K562 (cell line): ENCODE data around the gene CDKN2B-AS1. TPM values are rescaled to one million over a fixed set of nuclear protein-coding genes. Genes with fewer than 3 reads are reported as not detected.

Source experiments
- ATAC-seq: fragments of 200-7000 bp; cut with Tn5 transposase; 3 replicates; pipeline ENCODE4 v1.9.1; 2020; ENCODE audit warnings: moderate library complexity
- BruUV-seq: library from RNA; stranded (reverse); fragments of 400-500 nt; replicated peaks from 2 replicates; lab custom pipeline; 2021; lab: Mats Ljungman, UMichigan
- CTCF ChIA-PET: fragments of 300-600 bp; formaldehyde crosslinking; extraction: SDS; loops from one replicate; lab custom pipeline; 2021; ENCODE audit warnings: low intra/inter-chr PET ratio; lab: Yijun Ruan, JAX
- POLR2A ChIA-PET: fragments of 300-600, 350-650 bp; sonication (Branson Sonifier 250); formaldehyde crosslinking; extraction: SDS; loops from one replicate; lab custom pipeline; 2021; ENCODE audit warnings: antibody characterized with exemption, inconsistent platforms; lab: Yijun Ruan, JAX
- DNase-seq, 4 experiments: peaks; one replicate each; pipeline versions ENCODE4 v3.0.0 to v3.0.0-alpha.2; 2011 to 2018; ENCODE audit warnings: low spot score in 3 of 4, mixed read lengths in 3 of 4; ENCODE audit errors: extremely low read depth in 1 of 4
- FAIRE-seq: peaks from 2 replicates; lab custom pipeline; 2011; peaks lifted over from hg19 to GRCh38; lab: Jason Lieb, UNC
- H2AFZ ChIP-seq: 2 replicates; pipeline ENCODE4 v1.6.0; 2011; ENCODE audit warnings: low read depth, low read length, control low read depth, inconsistent platforms
- H3K27ac ChIP-seq: fragments of 200-600 bp; 3 replicates; pipeline ENCODE4 v1.8.0; 2011; ENCODE audit warnings: low read depth, mild to moderate bottlenecking, control low read depth, inconsistent platforms, low read length, moderate library complexity, mixed read lengths; ENCODE audit errors: extremely low read depth
- H3K27me3 ChIP-seq, 2 experiments: fragments of 300-600 bp in 1 of 2; 2 replicates in 1 of 2; 3 replicates in 1 of 2; pipeline versions ENCODE4 v1.6.0 to v1.8.0; 2011; ENCODE audit warnings: inconsistent platforms in 2 of 2, low read length in 2 of 2, mild to moderate bottlenecking in 1 of 2, mixed read lengths in 1 of 2, moderate library complexity in 1 of 2; ENCODE audit not compliant: control insufficient read depth in 2 of 2, insufficient read depth in 2 of 2
- H3K36me3 ChIP-seq: fragments of 300-600 bp; 3 replicates; pipeline ENCODE4 v1.8.0; 2011; ENCODE audit warnings: mild to moderate bottlenecking, low read length, inconsistent platforms; ENCODE audit not compliant: control insufficient read depth, insufficient read depth
- H3K4me1 ChIP-seq, 2 experiments: fragments of 200-600 bp in 1 of 2; replicated peaks in 1 of 2; 2 replicates in 1 of 2; 3 replicates in 1 of 2; pipeline versions ENCODE4 v1.5.1 to v1.8.0; 2011; ENCODE audit warnings: inconsistent platforms in 2 of 2, low read length in 2 of 2, mild to moderate bottlenecking in 1 of 2, mixed read lengths in 1 of 2, moderate library complexity in 1 of 2; ENCODE audit not compliant: control insufficient read depth in 2 of 2, insufficient read depth in 2 of 2
- H3K4me2 ChIP-seq: 2 replicates; pipeline ENCODE4 v1.6.1; 2011; ENCODE audit warnings: low read length, control low read depth, inconsistent platforms, mixed read lengths; ENCODE audit not compliant: insufficient read depth
- H3K4me3 ChIP-seq: fragments of 200-600 bp; sonication (generic), shearing (Covaris generic); 2 replicates; pipeline ENCODE4 v1.5.1; 2016; ENCODE audit warnings: control low read depth, inconsistent platforms
- H3K79me2 ChIP-seq: fragments of 200-600 bp; 3 replicates; pipeline ENCODE4 v1.8.0; 2011; ENCODE audit warnings: low read length, inconsistent platforms; ENCODE audit not compliant: control insufficient read depth, insufficient read depth
- H3K9ac ChIP-seq, 2 experiments: 2 replicates each; pipeline versions ENCODE4 v1.6.0 to v1.6.1; 2011; ENCODE audit warnings: low read depth in 2 of 2, low read length in 2 of 2, control low read depth in 1 of 2, inconsistent platforms in 1 of 2, mild to moderate bottlenecking in 1 of 2, mixed read lengths in 1 of 2; ENCODE audit not compliant: insufficient read depth in 1 of 2
- H3K9me1 ChIP-seq: one replicate; pipeline ENCODE4 v1.6.0; 2011; ENCODE audit warnings: inconsistent platforms, mild to moderate bottlenecking, low read length, moderate library complexity; ENCODE audit not compliant: control insufficient read depth, insufficient read depth
- H3K9me3 ChIP-seq: replicated peaks from 2 replicates; pipeline ENCODE4 v1.5.1; 2011; ENCODE audit warnings: low read depth, low read length, inconsistent platforms; ENCODE audit not compliant: control insufficient read depth, insufficient read depth
- H4K20me1 ChIP-seq: replicated peaks from 2 replicates; pipeline ENCODE4 v1.6.1; 2011; ENCODE audit warnings: low read length, inconsistent platforms, mixed read lengths; ENCODE audit not compliant: control insufficient read depth, insufficient read depth
- ARID1B ChIP-seq: fragments of 450-650 bp; IDR thresholded peaks from 2 replicates; pipeline ENCODE4 v1.6.1; 2016; ENCODE audit warnings: antibody characterized with exemption, mild to moderate bottlenecking, inconsistent platforms
- CREB1 ChIP-seq, 2 experiments: sonication (generic) in 1 of 2; formaldehyde crosslinking in 1 of 2; IDR thresholded peaks; 2 replicates each; pipeline versions ENCODE4 v1.6.1 to v1.8.0; 2012 to 2022; ENCODE audit warnings: inconsistent platforms in 1 of 2, mild to moderate bottlenecking in 1 of 2, missing genetic modification reagents in 1 of 2, moderate library complexity in 1 of 2
- DIDO1 ChIP-seq: fragments of 450-650 bp; IDR thresholded peaks from 2 replicates; pipeline ENCODE4 v1.6.1; 2016; ENCODE audit warnings: low read depth, missing biosample characterization, missing genetic modification characterization
- EHMT2 ChIP-seq: fragments of 450-650 bp; IDR thresholded peaks from 2 replicates; pipeline ENCODE4 v1.6.1; 2018; ENCODE audit warnings: antibody characterized with exemption
- ESRRA ChIP-seq: fragments of 450-650 bp; IDR thresholded peaks from 2 replicates; pipeline ENCODE4 v1.6.1; 2014; ENCODE audit warnings: low read depth, mild to moderate bottlenecking, moderate library complexity, borderline replicate concordance
- ETV6 ChIP-seq, 3 experiments: fragments of 150-350 bp in 1 of 3; sonication (generic) in 1 of 3; formaldehyde crosslinking in 1 of 3; IDR thresholded peaks; 2 replicates each; pipeline versions ENCODE4 v1.6.1 to v1.8.0; 2014 to 2022; ENCODE audit warnings: borderline replicate concordance in 2 of 3, low read depth in 2 of 3, antibody characterized with exemption in 1 of 3, low read length in 1 of 3, mild to moderate bottlenecking in 1 of 3, missing genetic modification reagents in 1 of 3
- GATAD2B ChIP-seq: fragments of 450-650 bp; IDR thresholded peaks from 2 replicates; pipeline ENCODE4 v1.6.1; 2017; ENCODE audit warnings: mild to moderate bottlenecking, borderline replicate concordance
- MAFK ChIP-seq: IDR thresholded peaks from 2 replicates; pipeline ENCODE4 v1.6.1; 2011; ENCODE audit warnings: low read length, improper control_type of control experiment
- MYC ChIP-seq, 2 experiments: fragments of 250-450 bp in 1 of 2; sonication (Bioruptor Pico) in 1 of 2; IDR thresholded peaks; 2 replicates each; pipeline versions ENCODE4 v1.5.1 to v1.6.1; 2012 to 2021; ENCODE audit warnings: low read depth in 2 of 2, borderline replicate concordance in 1 of 2, improper control_type of control experiment in 1 of 2, low read length in 1 of 2, mild to moderate bottlenecking in 1 of 2, moderate library complexity in 1 of 2
- NFE2L1 ChIP-seq: fragments of 450-650 bp; IDR thresholded peaks from 2 replicates; pipeline ENCODE4 v1.6.1; 2016; ENCODE audit warnings: missing genetic modification characterization, low read depth, mild to moderate bottlenecking, missing compliant biosample characterization, moderate library complexity, borderline replicate concordance
- PPARD ChIP-seq: fragments of 250-450 bp; sonication (Bioruptor Pico); IDR thresholded peaks from 2 replicates; pipeline ENCODE4 v1.8.0; 2022; ENCODE audit warnings: inconsistent platforms, mild to moderate bottlenecking, moderate library complexity
- RBM15 ChIP-seq: fragments of 200-400 bp; formaldehyde crosslinking; IDR thresholded peaks from 2 replicates; pipeline ENCODE4 v1.6.1; 2018; ENCODE audit warnings: mild to moderate bottlenecking, low read length, moderate library complexity; ENCODE audit not compliant: insufficient read depth
- SAP30 ChIP-seq: fragments of 200-600 bp; sonication (generic); IDR thresholded peaks from 2 replicates; pipeline ENCODE4 v1.6.1; 2012; ENCODE audit warnings: borderline replicate concordance, low read depth, mild to moderate bottlenecking, moderate library complexity, low read length, control low read depth, inconsistent platforms; ENCODE audit not compliant: insufficient read depth, poor library complexity, severe bottlenecking
- SIN3B ChIP-seq: fragments of 450-650 bp; IDR thresholded peaks from 2 replicates; pipeline ENCODE4 v1.6.1; 2017; ENCODE audit warnings: low read depth, mild to moderate bottlenecking, moderate library complexity
- SMARCB1 ChIP-seq: IDR thresholded peaks from 2 replicates; pipeline ENCODE4 v1.6.1; 2011; ENCODE audit warnings: improper control_type of control experiment, low read depth; ENCODE audit not compliant: insufficient read length
- SRSF1 ChIP-seq: fragments of 200-400 bp; formaldehyde crosslinking; IDR thresholded peaks from 2 replicates; pipeline ENCODE4 v1.6.1; 2017; ENCODE audit warnings: mild to moderate bottlenecking, low read depth, low read length, moderate library complexity
- SRSF3 ChIP-seq: fragments of 200-400 bp; formaldehyde crosslinking; IDR thresholded peaks from 2 replicates; pipeline ENCODE4 v1.6.1; 2016; ENCODE audit warnings: mild to moderate bottlenecking, low read length, moderate library complexity; ENCODE audit not compliant: insufficient read depth
- XRCC4 ChIP-seq: IDR thresholded peaks from one replicate; pipeline ENCODE4 v1.6.1; 2011; ENCODE audit not compliant: insufficient read depth, insufficient read length; ENCODE audit errors: extremely low read depth
- ZNF57 ChIP-seq: fragments of 450-650 bp; formaldehyde crosslinking; IDR thresholded peaks from 2 replicates; pipeline ENCODE4 v1.4.0; 2020; ENCODE audit warnings: mild to moderate bottlenecking, moderate library complexity
- WGBS: fragments of 100-300 bp; shearing (Covaris generic); methylation state at CpG from one replicate; pipeline ENCODE4 v1.1.6; 2016; ENCODE audit warnings: low coverage, mixed read lengths; ENCODE audit not compliant: insufficient coverage; ENCODE audit errors: missing lambda C conversion rate; 5-methylcytosine and 5-hydroxymethylcytosine counted together
- in situ Hi-C: fragments of 300-500 bp; cut with MboI; formaldehyde crosslinking; loops from 4 replicates; pipeline ENCODE4 v1.15.0; 2018; ENCODE audit warnings: inconsistent platforms, mixed read lengths
- intact Hi-C: fragments of 100-400 bp; cut with micrococcal nuclease; formaldehyde crosslinking; loops from 2 replicates; pipeline ENCODE4 v1.14.2; 2022
- polyA plus RNA-seq, 8 experiments: library from polyadenylated mRNA; depleted of rRNA in 4 of 8; stranded (reverse) in 5 of 8; unstranded in 3 of 8; fragments of >200 nt; fragmentation: Nextera tagmentation in 2 of 8; fragmentation: Illumina TruSeq in 1 of 8; extraction: Ambion mirVana in 2 of 8; extraction: Trizol in 1 of 8; gene quantifications; 2 replicates each; pipeline versions ENCODE4 v1.2.1 to v1.2.3, GENCODE V29; 2011 to 2014; ENCODE audit warnings: inconsistent platforms in 1 of 8, missing spikeins in 1 of 8
- total RNA-seq, 7 experiments: library from RNA; depleted of rRNA in 6 of 7; stranded (reverse); fragments of >200 nt in 6 of 7; fragmentation: Illumina TruSeq in 2 of 7; extraction: Trizol in 2 of 7; gene quantifications; 2 replicates each; pipeline versions ENCODE4 v1.2.1 to v1.2.3, GENCODE V29; 2011 to 2021; ENCODE audit warnings: low replicate concordance in 1 of 7

Gene CDKN2B-AS1
- total and polyA plus RNA-seq, 9 of the 15 experiments (the other 6 are each of a cell fraction or from before 2014, with no cell fraction given) = not detected

- Histone ChIP-seq H3K79me2 (no peaks in the 10 kb centered on the region), H2AFZ (no peak overlapping the region), H3K4me3 (no peak overlapping the region), H3K27ac (no peak overlapping the region), H3K27me3 (no peaks in the 10 kb centered on the region), H3K9ac (no peak overlapping the region), H3K4me2 (no peak overlapping the region), H4K20me1 (no peaks in the 10 kb centered on the region), H3K9me1 (no peaks in the 10 kb centered on the region), H3K9me3 (no peaks in the 10 kb centered on the region), H3K4me1 (no peaks in the 10 kb centered on the region), H3K36me3 (no peaks in the 10 kb centered on the region)
- no CpG with 5 or more reads among the region's 1 CpG for WGBS
- POLR2A ChIA-PET = no interaction called here
- in situ Hi-C loops (no loop called here), intact Hi-C loops (no loop called here)
- DNase-seq (no peak), FAIRE-seq (no peak), ATAC-seq (no peak)
- CTCF ChIA-PET = no interaction called here
- TF ChIP-seq GATAD2B (no peak), RBM15 (no peak), XRCC4 (no peak), ESRRA (no peak), SMARCB1 (no peak), SRSF1 (no peak), NFE2L1 (tag) (no peak), ZNF57 (CRISPR knock-in tag) (no peak), SIN3B (no peak), ETV6 (IDR thresholded peaks at IDR 0.05; ENCODE audit: borderline replicate concordance in 1 of 2, low read depth in 2 of 2, low read length in 1 of 2) (no peak), ETV6 (CRISPR knock-in tag; IDR thresholded peaks at IDR 0.05; ENCODE audit: borderline replicate concordance) (no peak), SAP30 (no peak), ARID1B (no peak), CREB1 (IDR thresholded peaks at IDR 0.05) (no peak), CREB1 (CRISPR knock-in tag; IDR thresholded peaks at IDR 0.05) (no peak), MAFK (no peak), SRSF3 (no peak), DIDO1 (no peak), EHMT2 (no peak), MYC (IDR thresholded peaks at IDR 0.05; ENCODE audit: low read depth, low read length) (no peak), MYC (CRISPR knock-in tag; IDR thresholded peaks at IDR 0.05; ENCODE audit: borderline replicate concordance, low read depth) (no peak), PPARD (CRISPR knock-in tag) (no peak)
- BruUV-seq = no TSS peak
Observed at GRCh38 chr9:22165144-22165543, 170.6 kb downstream of the CDKN2B-AS1 start.
